K562 (cell line): ENCODE measurements around the gene OTUD5.

Source experiments
- ARID4B ChIP-seq: sonication (generic); formaldehyde crosslinking; IDR thresholded peaks from 2 replicates; pipeline ENCODE4 v1.8.0; 2022; ENCODE audit warnings: mild to moderate bottlenecking, missing genetic modification reagents
- ATF3 ChIP-seq, 2 experiments: fragments of 450-650 bp in 1 of 2; sonication (generic) in 1 of 2; formaldehyde crosslinking in 1 of 2; IDR thresholded peaks in 1 of 2; conservative IDR thresholded peaks in 1 of 2; 2 replicates each; pipeline versions ENCODE4 v1.6.1 to v1.8.1; 2016 to 2023; ENCODE audit warnings: mild to moderate bottlenecking in 2 of 2, moderate library complexity in 2 of 2, inconsistent platforms in 1 of 2, missing genetic modification reagents in 1 of 2
- CTCF ChIP-seq, 3 experiments: IDR thresholded peaks in 2 of 3; conservative IDR thresholded peaks in 1 of 3; 2 replicates each; pipeline ENCODE4 v1.5.1; 2011 to 2012; ENCODE audit warnings: low read length in 3 of 3, mild to moderate bottlenecking in 3 of 3, control low read depth in 2 of 3, improper control_type of control experiment in 1 of 3, inconsistent platforms in 1 of 3, low read depth in 1 of 3, mixed read lengths in 1 of 3, moderate library complexity in 1 of 3; ENCODE audit not compliant: insufficient read depth in 2 of 3
- HDAC6 ChIP-seq: IDR thresholded peaks from 2 replicates; pipeline ENCODE4 v1.6.1; 2012; ENCODE audit warnings: low read depth, mild to moderate bottlenecking, control low read depth, inconsistent platforms, low read length, moderate library complexity
- HNRNPLL ChIP-seq: fragments of 200-400 bp; formaldehyde crosslinking; IDR thresholded peaks from 2 replicates; pipeline ENCODE4 v1.6.1; 2017; ENCODE audit warnings: low read length, low read depth, mild to moderate bottlenecking; ENCODE audit not compliant: poor library complexity, severe bottlenecking
- MYC ChIP-seq, 2 experiments: fragments of 250-450 bp in 1 of 2; sonication (Bioruptor Pico) in 1 of 2; IDR thresholded peaks; 2 replicates each; pipeline versions ENCODE4 v1.5.1 to v1.6.1; 2012 to 2021; ENCODE audit warnings: low read depth in 2 of 2, borderline replicate concordance in 1 of 2, improper control_type of control experiment in 1 of 2, low read length in 1 of 2, mild to moderate bottlenecking in 1 of 2, moderate library complexity in 1 of 2
- NR2C2 ChIP-seq, 2 experiments: fragments of 200-800 bp in 1 of 2; sonication (Bioruptor generic) in 1 of 2; sonication (generic) in 1 of 2; formaldehyde crosslinking in 1 of 2; IDR thresholded peaks; 2 replicates each; pipeline versions ENCODE4 v1.6.1 to v1.8.0; 2016 to 2022; ENCODE audit warnings: mild to moderate bottlenecking in 1 of 2, missing compliant biosample characterization in 1 of 2, missing genetic modification characterization in 1 of 2, missing genetic modification reagents in 1 of 2
- RAD21 ChIP-seq, 2 experiments: fragments of 250-450 bp in 1 of 2; fragments of 450-650 bp in 1 of 2; sonication (Bioruptor Pico) in 1 of 2; formaldehyde crosslinking in 1 of 2; IDR thresholded peaks in 1 of 2; conservative IDR thresholded peaks in 1 of 2; 2 replicates each; pipeline versions ENCODE4 v1.4.0 to v1.8.0; 2020 to 2022; ENCODE audit warnings: mild to moderate bottlenecking in 2 of 2, moderate library complexity in 1 of 2
- SAP30 ChIP-seq: fragments of 200-600 bp; sonication (generic); IDR thresholded peaks from 2 replicates; pipeline ENCODE4 v1.6.1; 2012; ENCODE audit warnings: borderline replicate concordance, low read depth, mild to moderate bottlenecking, moderate library complexity, low read length, control low read depth, inconsistent platforms; ENCODE audit not compliant: insufficient read depth, poor library complexity, severe bottlenecking
- SRF ChIP-seq, 2 experiments: fragments of 250-450, 450-650 bp in 1 of 2; sonication (Bioruptor Pico) in 1 of 2; sonication (generic) in 1 of 2; formaldehyde crosslinking; IDR thresholded peaks; 2 replicates each; pipeline versions ENCODE4 v1.5.0 to v1.5.1; 2020 to 2022; ENCODE audit warnings: mild to moderate bottlenecking in 1 of 2, missing genetic modification reagents in 1 of 2
- TEAD4 ChIP-seq, 2 experiments: sonication (generic) in 1 of 2; formaldehyde crosslinking in 1 of 2; IDR thresholded peaks; 2 replicates each; pipeline versions ENCODE4 v1.6.1 to v1.8.0; 2012 to 2022; ENCODE audit warnings: borderline replicate concordance in 1 of 2, inconsistent platforms in 1 of 2, low read length in 1 of 2, mild to moderate bottlenecking in 1 of 2, missing genetic modification reagents in 1 of 2
- TFAM ChIP-seq: fragments of 250-450 bp; sonication (Bioruptor Pico); conservative IDR thresholded peaks from 2 replicates; pipeline ENCODE4 v1.5.0; 2021; ENCODE audit warnings: mild to moderate bottlenecking, moderate library complexity
- ZNF407 ChIP-seq: fragments of 450-650 bp; IDR thresholded peaks from 2 replicates; pipeline ENCODE4 v1.6.1; 2016; ENCODE audit warnings: low read depth

- no peak for TF ChIP-seq TEAD4 (IDR thresholded peaks at IDR 0.05; ENCODE audit: low read length)
- no peak for TF ChIP-seq TEAD4 (CRISPR knock-in tag; IDR thresholded peaks at IDR 0.05; ENCODE audit: borderline replicate concordance)
- no peak for TF ChIP-seq MYC (IDR thresholded peaks at IDR 0.05; ENCODE audit: low read depth, low read length)
- no peak for TF ChIP-seq MYC (CRISPR knock-in tag; IDR thresholded peaks at IDR 0.05; ENCODE audit: borderline replicate concordance, low read depth)
- TF ChIP-seq ZNF407 = no peak
- no peak for TF ChIP-seq SRF (CRISPR knock-in tag; IDR thresholded peaks at IDR 0.05)
- TF ChIP-seq CTCF (IDR thresholded peaks at IDR 0.05 in 2 of 3, conservative IDR thresholded peaks at IDR 0.05 in 1 of 3; ENCODE audit: insufficient read depth in 2 of 3, low read depth in 1 of 3, low read length in 3 of 3) = no peak
- no peak for TF ChIP-seq HNRNPLL
- TF ChIP-seq ARID4B = no peak
- TF ChIP-seq TFAM = no peak
- TF ChIP-seq SAP30 = no peak
- no peak for TF ChIP-seq ATF3 (IDR thresholded peaks at IDR 0.05)
- no peak for TF ChIP-seq ATF3 (CRISPR knock-in tag; conservative IDR thresholded peaks at IDR 0.05)
- no peak for TF ChIP-seq HDAC6
- no peak for TF ChIP-seq NR2C2 (CRISPR knock-in tag; IDR thresholded peaks at IDR 0.05)
- TF ChIP-seq NR2C2 (tag; IDR thresholded peaks at IDR 0.05) = no peak
- TF ChIP-seq RAD21 (CRISPR knock-in tag; conservative IDR thresholded peaks at IDR 0.05 in 1 of 2, IDR thresholded peaks at IDR 0.05 in 1 of 2) = no peak
Measured at GRCh38 chrX:48919360-48919841, 38.0 kb downstream of the OTUD5 start.
